ENCODE measurements around the gene OSBP2.

DNA sequence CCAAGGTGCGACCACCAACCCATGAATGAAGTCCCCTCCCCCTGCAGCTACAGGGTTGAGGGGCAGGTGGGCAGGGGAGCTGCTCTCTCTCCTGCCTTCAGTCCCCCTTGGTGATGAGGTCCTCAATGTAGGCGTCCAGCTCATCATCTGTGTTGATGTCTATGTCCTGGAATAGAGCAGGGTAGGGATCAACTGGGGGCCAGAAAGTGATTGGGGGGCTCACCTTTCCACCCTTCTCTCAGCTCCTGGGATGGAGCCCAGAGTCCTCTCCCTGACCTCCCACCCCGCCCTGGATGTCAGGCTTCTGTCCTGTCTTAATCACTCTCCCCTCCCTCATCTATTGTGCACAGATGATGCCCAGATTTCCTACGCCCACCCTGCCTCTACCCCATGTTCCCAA is 232.0 kb downstream of the OSBP2 start:
- TF ChIP-seq, protein P1, sequence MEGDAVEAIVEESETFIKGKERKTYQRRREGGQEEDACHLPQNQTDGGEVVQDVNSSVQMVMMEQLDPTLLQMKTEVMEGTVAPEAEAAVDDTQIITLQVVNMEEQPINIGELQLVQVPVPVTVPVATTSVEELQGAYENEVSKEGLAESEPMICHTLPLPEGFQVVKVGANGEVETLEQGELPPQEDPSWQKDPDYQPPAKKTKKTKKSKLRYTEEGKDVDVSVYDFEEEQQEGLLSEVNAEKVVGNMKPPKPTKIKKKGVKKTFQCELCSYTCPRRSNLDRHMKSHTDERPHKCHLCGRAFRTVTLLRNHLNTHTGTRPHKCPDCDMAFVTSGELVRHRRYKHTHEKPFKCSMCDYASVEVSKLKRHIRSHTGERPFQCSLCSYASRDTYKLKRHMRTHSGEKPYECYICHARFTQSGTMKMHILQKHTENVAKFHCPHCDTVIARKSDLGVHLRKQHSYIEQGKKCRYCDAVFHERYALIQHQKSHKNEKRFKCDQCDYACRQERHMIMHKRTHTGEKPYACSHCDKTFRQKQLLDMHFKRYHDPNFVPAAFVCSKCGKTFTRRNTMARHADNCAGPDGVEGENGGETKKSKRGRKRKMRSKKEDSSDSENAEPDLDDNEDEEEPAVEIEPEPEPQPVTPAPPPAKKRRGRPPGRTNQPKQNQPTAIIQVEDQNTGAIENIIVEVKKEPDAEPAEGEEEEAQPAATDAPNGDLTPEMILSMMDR (conservative IDR thresholded peaks at IDR 0.05; ENCODE audit: low read depth, low read length), result no peak
- TF ChIP-seq EZH2phosphoT487 (IDR thresholded peaks at IDR 0.05; ENCODE audit: borderline replicate concordance, low read length), result no peak

Data from PC-3 (cell line).